Spleen (tissue), 11 donors: Measurements from ENCODE around the gene CASP9. TPM values are rescaled to one million over a fixed set of nuclear protein-coding genes. Genes with fewer than 3 reads are reported as not detected.

Source experiments
- DNase-seq: peaks from one replicate; pipeline ENCODE4 v3.0.0-alpha.2; 2020
- H3K27ac ChIP-seq, 8 donors: fragments of 200-600 bp; sonication (generic) in 7 of 8; 1 replicate in 4 of 8; 2 replicates in 4 of 8; pipeline versions ENCODE4 v1.5.0 to v1.8.0; 2016 to 2021; ENCODE audit warnings: inconsistent platforms in 4 of 8, mild to moderate bottlenecking in 4 of 8, moderate library complexity in 1 of 8
- H3K27me3 ChIP-seq, 7 donors: fragments of 200-600 bp; sonication (generic) in 6 of 7; replicated peaks in 1 of 7; 1 replicate in 4 of 7; 2 replicates in 3 of 7; pipeline versions ENCODE4 v1.5.0 to v1.8.0; 2016 to 2021; ENCODE audit warnings: inconsistent platforms in 3 of 7, mild to moderate bottlenecking in 1 of 7
- H3K36me3 ChIP-seq, 6 donors: fragments of 200-600 bp; sonication (generic) in 5 of 6; 1 replicate in 4 of 6; 2 replicates in 2 of 6; pipeline versions ENCODE4 v1.5.0 to v1.8.0; 2016 to 2021; ENCODE audit warnings: inconsistent platforms in 2 of 6
- H3K4me1 ChIP-seq, 6 donors: fragments of 200-600 bp; sonication (generic) in 5 of 6; 1 replicate in 3 of 6; 2 replicates in 3 of 6; pipeline versions ENCODE4 v1.5.0 to v1.8.0; 2016 to 2021; ENCODE audit warnings: inconsistent platforms in 3 of 6
- H3K4me3 ChIP-seq, 8 donors: fragments of 200-600 bp; sonication (generic) in 7 of 8; 1 replicate in 4 of 8; 2 replicates in 4 of 8; pipeline versions ENCODE4 v1.5.0 to v1.8.0; 2016 to 2021; ENCODE audit warnings: inconsistent platforms in 4 of 8, mild to moderate bottlenecking in 4 of 8, moderate library complexity in 2 of 8
- H3K9me3 ChIP-seq, 8 donors: fragments of 200-600 bp; sonication (generic) in 7 of 8; 1 replicate in 4 of 8; 2 replicates in 4 of 8; pipeline versions ENCODE4 v1.5.0 to v1.8.0; 2016 to 2021; ENCODE audit warnings: inconsistent platforms in 4 of 8
- CTCF ChIP-seq, 11 experiments: fragments of 200-600 bp in 7 of 11; fragments of 450-650 bp in 4 of 11; sonication (generic) in 4 of 11; IDR thresholded peaks in 8 of 11; conservative IDR thresholded peaks in 3 of 11; 1 replicate in 7 of 11; 2 replicates in 4 of 11; pipeline versions ENCODE4 v1.4.0 to v1.8.0; 2016 to 2021; ENCODE audit warnings: antibody characterized with exemption in 11 of 11, inconsistent platforms in 4 of 11, mild to moderate bottlenecking in 1 of 11
- POLR2A ChIP-seq, 3 donors: fragments of 450-650 bp; IDR thresholded peaks; one replicate each; pipeline ENCODE4 v1.5.1; 2017; ENCODE audit warnings: antibody characterized with exemption in 3 of 3, mild to moderate bottlenecking in 1 of 3
- POLR2AphosphoS5 ChIP-seq, 3 donors: sonication (generic); formaldehyde crosslinking; IDR thresholded peaks; one replicate each; pipeline ENCODE4 v1.5.1; 2017; ENCODE audit warnings: antibody characterized with exemption in 3 of 3
- WGBS, 5 donors: extraction: QIAGEN DNeasy Blood & Tissue Kit in 3 of 5; methylation state at CpG; one replicate each; pipeline versions ENCODE4 v1.1.5 to v1.1.7; 2013 to 2018; 5-methylcytosine and 5-hydroxymethylcytosine counted together
- intact Hi-C: fragments of 100-400 bp; cut with DNase I; formaldehyde crosslinking; loops from one replicate; pipeline ENCODE4 v1.15.0; 2023; ENCODE audit warnings: low total_unique reads
- polyA plus RNA-seq, 3 donors: library from polyadenylated mRNA; stranded (reverse); fragments of 200-250 nt; gene quantifications; one replicate each; pipeline ENCODE4 v1.2.1, GENCODE V29; 2013
- total RNA-seq, 7 donors: library from RNA; depleted of rRNA in 3 of 7; stranded (reverse); fragments of >200 nt in 3 of 7; fragmentation: NEBNext Ultra II Directional in 4 of 7; extraction: Animal tissue kit (Norgen Biotek cat#: 25700) in 4 of 7; gene quantifications; one replicate each; pipeline versions ENCODE4 v1.1.0 to v1.2.1, GENCODE V29; 2016 to 2021
- donor health status: healthy with polysubstance abuse.
- donor health status: DM: no; HTN: no; CAD: no; lungs with moderate emphysema.
- donor health status: DM: no; HTN: no; CAD: no.
- donor health status: Bipolar disorder and iron deficiency.
- donor health status: healthy.
- donor health status: DM: no; HTN: no; CAD: no.
- donor health status: DM: yes; HTN: yes; CAD: no.

Gene CASP9
- total and polyA plus RNA-seq, 10 donors, result 10.3 to 17.7 (median 11.5) TPM

- 89 to 96% (median 93%) methylated on average over 3 of the region's 3 CpGs for WGBS, 5 donors
- intact Hi-C loops, result no loop called here
Observed at GRCh38 chr1:15448877-15449462, 75.0 kb downstream of the CASP9 start.

GRCh38 chr1:15446212-15446611 lies 77.8 kb downstream of the CASP9 start:
- Histone ChIP-seq H3K27ac (no peak overlapping the region), H3K9me3 (no peaks in the 10 kb centered on the region), H3K4me1 (peaks cover 0 to 3% (median 0%) of the 10 kb centered on the region in 6 donors), H3K36me3 (no peaks in the 10 kb centered on the region), H3K4me3 (no peak overlapping the region), H3K27me3 (peaks cover 0 to 32% (median 0%) of the 10 kb centered on the region in 7 donors)
- intact Hi-C loops, result no loop called here
- 72 to 82% (median 73%) methylated on average over 4 of the region's 4 CpGs for WGBS, 5 donors
- DNase-seq, result no peak
- no peak for TF ChIP-seq CTCF (IDR thresholded peaks at IDR 0.05 in 8 of 11, conservative IDR thresholded peaks at IDR 0.05 in 3 of 11)
- TF ChIP-seq POLR2AphosphoS5 (IDR thresholded peaks at IDR 0.05), result no peak
- TF ChIP-seq POLR2A (IDR thresholded peaks at IDR 0.05), result no peak

More at GRCh38 chr1:15448877-15449462, 75.0 kb downstream of the CASP9 start:
- no peaks in the 10 kb centered on the region for H3K36me3 ChIP-seq
- no peak for DNase-seq
- H3K27ac ChIP-seq, result no peak overlapping the region
- H3K9me3 ChIP-seq, result no peaks in the 10 kb centered on the region
- no peak overlapping the region for H3K4me3 ChIP-seq
- peaks cover 0 to 32% (median 0%) of the 10 kb centered on the region in 7 donors for H3K27me3 ChIP-seq
- no peak for TF ChIP-seq POLR2AphosphoS5 (IDR thresholded peaks at IDR 0.05)
- no peak for TF ChIP-seq POLR2A (IDR thresholded peaks at IDR 0.05)
- H3K4me1 ChIP-seq, result peaks cover 0 to 3% (median 0%) of the 10 kb centered on the region in 6 donors

GRCh38 chr1:15445390-15446122 lies 78.5 kb downstream of the CASP9 start:
- TF ChIP-seq POLR2A (IDR thresholded peaks at IDR 0.05) (no peak), CTCF (IDR thresholded peaks at IDR 0.05 in 8 of 11, conservative IDR thresholded peaks at IDR 0.05 in 3 of 11) (no peak), POLR2AphosphoS5 (IDR thresholded peaks at IDR 0.05) (no peak)
- no peaks in the 10 kb centered on the region for H3K9me3 ChIP-seq
- intact Hi-C loops, result no loop called here
- peaks cover 0 to 3% (median 0%) of the 10 kb centered on the region in 6 donors for H3K4me1 ChIP-seq
- H3K36me3 ChIP-seq, result no peaks in the 10 kb centered on the region
- 63 to 78% (median 65%) methylated on average over 14 of the region's 14 CpGs for WGBS, 5 donors
- DNase-seq, result no peak
- H3K27me3 ChIP-seq, result peaks cover 0 to 32% (median 0%) of the 10 kb centered on the region in 7 donors
- H3K27ac ChIP-seq, result no peak overlapping the region
- no peak overlapping the region for H3K4me3 ChIP-seq

GRCh38 chr1:15444468-15445389 lies 79.3 kb downstream of the CASP9 start:
- Histone ChIP-seq H3K27me3 (peaks cover 0 to 32% (median 0%) of the 10 kb centered on the region in 7 donors), H3K4me3 (no peak overlapping the region), H3K36me3 (no peaks in the 10 kb centered on the region), H3K4me1 (peaks cover 0 to 3% (median 0%) of the 10 kb centered on the region in 6 donors), H3K27ac (no peak overlapping the region), H3K9me3 (no peaks in the 10 kb centered on the region)
- no peak for TF ChIP-seq POLR2AphosphoS5 (IDR thresholded peaks at IDR 0.05)
- TF ChIP-seq POLR2A (IDR thresholded peaks at IDR 0.05), result no peak
- no peak for TF ChIP-seq CTCF (IDR thresholded peaks at IDR 0.05 in 8 of 11, conservative IDR thresholded peaks at IDR 0.05 in 3 of 11)
- WGBS, 5 donors, result 79 to 89% (median 84%) methylated on average over 16 to 17 of the region's 17 CpGs
- intact Hi-C loops, result no loop called here
- no peak for DNase-seq
